Endothelial cell of umbilical vein (primary cell): Measurements from ENCODE around the gene ATP8A1. TPM values are rescaled to one million over a fixed set of nuclear protein-coding genes. Genes with fewer than 3 reads are reported as not detected.

Experiments used
- BruUV-seq: library from RNA; stranded (reverse); fragments of 400-500 nt; replicated peaks from 2 replicates; lab custom pipeline; 2021; lab: Mats Ljungman, UMichigan
- CTCF ChIA-PET: fragments of 300-600, 350-600 bp; sonication (Branson Sonifier 250); formaldehyde crosslinking; loops from one replicate; lab custom pipeline; 2021; ENCODE audit warnings: antibody characterized with exemption, inconsistent platforms; lab: Charles Lee
- POLR2A ChIA-PET: fragments of 300-600, 350-600 bp; sonication (Branson Sonifier 250); formaldehyde crosslinking; loops from one replicate; lab custom pipeline; 2021; ENCODE audit warnings: antibody characterized with exemption, inconsistent platforms; lab: Charles Lee
- DNase-seq: peaks from one replicate; pipeline ENCODE4 v3.0.0-alpha.2; 2011; ENCODE audit warnings: low read depth, low spot score
- FAIRE-seq: peaks from 2 replicates; lab custom pipeline; 2011; peaks lifted over from hg19 to GRCh38; lab: Jason Lieb, UNC
- H2AFZ ChIP-seq: 2 replicates; pipeline ENCODE4 v1.6.0; 2012; ENCODE audit warnings: low read depth, low read length, control low read depth, inconsistent platforms
- H3K27ac ChIP-seq: 2 replicates; pipeline ENCODE4 v1.5.1; 2011; ENCODE audit warnings: low read depth, mild to moderate bottlenecking, control low read depth, low read length, moderate library complexity; ENCODE audit not compliant: insufficient read depth
- H3K27me3 ChIP-seq, 2 experiments: 2 replicates each; pipeline versions ENCODE4 v1.6.0 to v1.6.1; 2011; ENCODE audit warnings: low read length in 2 of 2, mixed read lengths in 1 of 2; ENCODE audit not compliant: control insufficient read depth in 2 of 2, insufficient read depth in 2 of 2
- H3K36me3 ChIP-seq, 2 experiments: 2 replicates in 1 of 2; 3 replicates in 1 of 2; pipeline ENCODE4 v1.5.1; 2011; ENCODE audit warnings: low read length in 2 of 2, mild to moderate bottlenecking in 1 of 2, moderate library complexity in 1 of 2; ENCODE audit not compliant: control insufficient read depth in 2 of 2, insufficient read depth in 2 of 2; ENCODE audit errors: extremely low read depth in 1 of 2
- H3K4me1 ChIP-seq: 3 replicates; pipeline ENCODE4 v1.5.1; 2011; ENCODE audit warnings: mild to moderate bottlenecking, low read length; ENCODE audit not compliant: control insufficient read depth, insufficient read depth; ENCODE audit errors: extremely low read depth
- H3K4me2 ChIP-seq: 2 replicates; pipeline ENCODE4 v1.6.1; 2011; ENCODE audit warnings: low read length, control low read depth, mixed read lengths; ENCODE audit not compliant: insufficient read depth
- H3K4me3 ChIP-seq, 3 experiments: fragments of 200-600 bp in 1 of 3; sonication (generic), shearing (Covaris generic) in 1 of 3; replicated peaks in 1 of 3; 2 replicates each; pipeline ENCODE4 v1.5.1; 2011 to 2016; ENCODE audit warnings: control low read depth in 3 of 3, low read length in 3 of 3, mild to moderate bottlenecking in 2 of 3, inconsistent platforms in 1 of 3, low read depth in 1 of 3, moderate library complexity in 1 of 3; ENCODE audit not compliant: insufficient read depth in 1 of 3
- H3K79me2 ChIP-seq: 2 replicates; pipeline ENCODE4 v1.6.0; 2012; ENCODE audit warnings: low read length, inconsistent platforms; ENCODE audit not compliant: control insufficient read depth, insufficient read depth
- H3K9ac ChIP-seq: replicated peaks from 2 replicates; pipeline ENCODE3; 2011; ENCODE audit warnings: low read length, control low read depth; ENCODE audit not compliant: insufficient read depth; ENCODE audit errors: extremely low read depth
- H3K9me1 ChIP-seq: replicated peaks from 3 replicates; pipeline ENCODE4 v1.6.0; 2011; ENCODE audit warnings: mild to moderate bottlenecking, low read length; ENCODE audit not compliant: control insufficient read depth, insufficient read depth; ENCODE audit errors: extremely low read depth
- H3K9me3 ChIP-seq: replicated peaks from 2 replicates; pipeline ENCODE4 v1.5.1; 2012; ENCODE audit warnings: low read length, inconsistent platforms; ENCODE audit not compliant: control insufficient read depth, insufficient read depth
- H4K20me1 ChIP-seq: replicated peaks from 2 replicates; pipeline ENCODE3; 2011; ENCODE audit warnings: mild to moderate bottlenecking, low read length; ENCODE audit not compliant: control insufficient read depth, insufficient read depth; ENCODE audit errors: extremely low read depth
- CTCF ChIP-seq, 2 donors: IDR thresholded peaks; 1 replicate in 1 of 2; 2 replicates in 1 of 2; pipeline ENCODE4 v1.5.1; 2011; ENCODE audit warnings: low read length in 2 of 2, mild to moderate bottlenecking in 2 of 2, moderate library complexity in 2 of 2, control low read depth in 1 of 2, inconsistent platforms in 1 of 2, low read depth in 1 of 2; ENCODE audit not compliant: insufficient read depth in 1 of 2; ENCODE audit errors: extremely low read depth in 1 of 2
- EZH2 ChIP-seq: IDR thresholded peaks from 2 replicates; pipeline ENCODE4 v1.6.1; 2012; ENCODE audit warnings: borderline replicate concordance, low read depth, mild to moderate bottlenecking, moderate library complexity, low read length, inconsistent platforms; ENCODE audit not compliant: severe bottlenecking
- FOS ChIP-seq: IDR thresholded peaks from 2 replicates; pipeline ENCODE4 v1.6.1; 2011; ENCODE audit warnings: mild to moderate bottlenecking, low read length, moderate library complexity, borderline replicate concordance; ENCODE audit not compliant: insufficient read depth
- GATA2 ChIP-seq: IDR thresholded peaks from 2 replicates; pipeline ENCODE4 v1.7.0; 2011; ENCODE audit warnings: low read depth, mild to moderate bottlenecking, moderate library complexity, mixed read lengths, low read length; ENCODE audit not compliant: insufficient read length, insufficient read depth
- JUN ChIP-seq: IDR thresholded peaks from 2 replicates; pipeline ENCODE4 v1.6.1; 2011; ENCODE audit warnings: borderline replicate concordance, low read depth; ENCODE audit not compliant: insufficient read length, insufficient read depth
- MAX ChIP-seq: IDR thresholded peaks from 2 replicates; pipeline ENCODE4 v1.6.1; 2011; ENCODE audit not compliant: insufficient read depth, insufficient read length
- MYC ChIP-seq: IDR thresholded peaks from one replicate; pipeline ENCODE4 v1.6.1; 2011; ENCODE audit warnings: mild to moderate bottlenecking, low read depth, low read length
- POLR2A ChIP-seq: IDR thresholded peaks from 2 replicates; pipeline ENCODE4 v1.6.1; 2012; ENCODE audit warnings: low read depth, mild to moderate bottlenecking, control low read depth, low read length
- POLR2AphosphoS5 ChIP-seq: IDR thresholded peaks from 2 replicates; pipeline ENCODE4 v1.6.1; 2012; ENCODE audit warnings: low read depth, mild to moderate bottlenecking, control low read depth, low read length, moderate library complexity; ENCODE audit not compliant: insufficient read depth
- dilution Hi-C: fragments of 300-500 bp; cut with MboI; formaldehyde crosslinking; loops from one replicate; pipeline ENCODE4 v1.15.0; 2019; ENCODE audit warnings: low sequenced_read_pairs; ENCODE audit not compliant: extremely low pct_ligation_motif_present
- intact Hi-C: fragments of 100-400 bp; cut with micrococcal nuclease; formaldehyde crosslinking; loops from one replicate; pipeline ENCODE4 v1.10.0; 2022
- polyA plus RNA-seq, 4 experiments: library from polyadenylated mRNA; depleted of rRNA in 3 of 4; stranded (reverse) in 3 of 4; unstranded in 1 of 4; fragments of >200 nt; gene quantifications; 2 replicates each; pipeline versions ENCODE4 v1.2.1 to v1.2.3, GENCODE V29; 2011 to 2012; ENCODE audit warnings: missing spikeins in 1 of 4
- total RNA-seq: library from RNA; stranded (reverse); gene quantifications from 2 replicates; pipeline ENCODE4 v1.2.3, GENCODE V29; 2021

The ATP8A1 gene
- total and polyA plus RNA-seq, 2 donors (not counting 3 experiments of a cell fraction or from before 2014, with no cell fraction given) = 0.97 to 11.5 TPM

GRCh38 chr4:42513748-42514492 lies 143.0 kb downstream of the ATP8A1 start:
- H3K9me1 ChIP-seq = no peaks in the 10 kb centered on the region
- FAIRE-seq (no peak), DNase-seq (no peak)
- dilution Hi-C loops = no loop called here
- POLR2A ChIA-PET = no interaction called here
- CTCF ChIA-PET = no interaction called here
- H3K27me3 ChIP-seq = no peaks in the 10 kb centered on the region
- no TSS peak for BruUV-seq
- no peaks in the 10 kb centered on the region for H3K4me1 ChIP-seq
- no peaks in the 10 kb centered on the region for H3K79me2 ChIP-seq
- no peaks in the 10 kb centered on the region for H3K36me3 ChIP-seq
- no peaks in the 10 kb centered on the region for H4K20me1 ChIP-seq
- no peak overlapping the region for H3K9ac ChIP-seq
- TF ChIP-seq MAX (no peak), POLR2A (no peak), POLR2AphosphoS5 (no peak), EZH2 (no peak), CTCF (IDR thresholded peaks at IDR 0.05; ENCODE audit: extremely low read depth in 1 of 2, insufficient read depth in 1 of 2, low read depth in 1 of 2, low read length in 2 of 2) (no peak), GATA2 (no peak), MYC (no peak), JUN (no peak), FOS (no peak)
- H2AFZ ChIP-seq = no peak overlapping the region
- intact Hi-C loops = no loop called here
- H3K4me2 ChIP-seq = no peak overlapping the region
- H3K4me3 ChIP-seq = no peak overlapping the region
- no peak overlapping the region for H3K27ac ChIP-seq
- no peaks in the 10 kb centered on the region for H3K9me3 ChIP-seq
